C4-2B (cell line): ENCODE data around the gene NOL7.

Experiments
- H3K27ac ChIP-seq: fragments of 450-650 bp; 2 replicates; pipeline ENCODE4 v1.5.1; 2017
- ZFX ChIP-seq: fragments of 450-650 bp; IDR thresholded peaks from 2 replicates; pipeline ENCODE4 v1.6.1; 2017
- TF ChIP-seq, protein P1 (sequence below): fragments of 450-650 bp; conservative IDR thresholded peaks from 2 replicates; pipeline ENCODE4 v1.5.1; 2017; ENCODE audit warnings: mild to moderate bottlenecking

Gene NOL7

DNA sequence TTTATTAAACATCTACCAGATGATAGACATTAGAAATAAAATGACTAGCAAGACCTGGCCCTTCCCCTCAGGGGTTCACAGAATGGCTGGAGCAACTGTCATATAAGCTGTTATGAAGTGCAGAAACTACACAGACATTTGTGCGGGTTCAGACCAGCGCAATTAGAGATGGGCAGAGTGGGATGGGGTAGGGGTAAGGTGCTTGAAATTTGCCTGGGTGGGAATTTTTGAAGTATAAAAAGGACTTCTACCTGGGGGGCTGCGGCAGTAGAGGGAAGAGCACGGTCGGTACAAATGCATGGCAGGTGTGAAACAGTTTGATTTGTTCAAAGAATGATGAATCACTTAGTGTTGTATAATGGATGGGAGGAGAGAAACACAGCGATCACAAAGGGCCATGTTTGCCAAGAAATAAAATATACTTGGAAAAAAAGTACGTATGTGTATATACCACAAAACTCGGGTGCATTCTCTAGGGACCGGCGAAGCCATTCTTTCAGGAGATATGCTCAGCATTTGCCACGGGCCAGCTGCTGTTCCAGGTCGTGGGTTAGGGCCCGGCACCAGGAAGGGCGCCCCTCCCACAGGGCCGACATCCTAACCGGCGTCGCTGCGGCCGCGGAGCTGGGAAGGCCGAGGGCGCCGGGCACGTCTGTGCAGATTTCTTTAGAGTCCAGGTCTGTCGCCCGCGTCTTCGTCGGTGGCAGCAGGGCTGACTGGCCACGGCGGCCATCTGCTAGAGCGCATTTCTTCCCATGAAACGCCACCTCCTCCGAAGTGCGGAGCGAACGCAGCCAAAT is 809 bp upstream of the NOL7 start:
- peak overlapping the region; percentile 95 for H3K27ac ChIP-seq
- peak; percentile 91 for TF ChIP-seq ZFX
- TF ChIP-seq, protein P1, sequence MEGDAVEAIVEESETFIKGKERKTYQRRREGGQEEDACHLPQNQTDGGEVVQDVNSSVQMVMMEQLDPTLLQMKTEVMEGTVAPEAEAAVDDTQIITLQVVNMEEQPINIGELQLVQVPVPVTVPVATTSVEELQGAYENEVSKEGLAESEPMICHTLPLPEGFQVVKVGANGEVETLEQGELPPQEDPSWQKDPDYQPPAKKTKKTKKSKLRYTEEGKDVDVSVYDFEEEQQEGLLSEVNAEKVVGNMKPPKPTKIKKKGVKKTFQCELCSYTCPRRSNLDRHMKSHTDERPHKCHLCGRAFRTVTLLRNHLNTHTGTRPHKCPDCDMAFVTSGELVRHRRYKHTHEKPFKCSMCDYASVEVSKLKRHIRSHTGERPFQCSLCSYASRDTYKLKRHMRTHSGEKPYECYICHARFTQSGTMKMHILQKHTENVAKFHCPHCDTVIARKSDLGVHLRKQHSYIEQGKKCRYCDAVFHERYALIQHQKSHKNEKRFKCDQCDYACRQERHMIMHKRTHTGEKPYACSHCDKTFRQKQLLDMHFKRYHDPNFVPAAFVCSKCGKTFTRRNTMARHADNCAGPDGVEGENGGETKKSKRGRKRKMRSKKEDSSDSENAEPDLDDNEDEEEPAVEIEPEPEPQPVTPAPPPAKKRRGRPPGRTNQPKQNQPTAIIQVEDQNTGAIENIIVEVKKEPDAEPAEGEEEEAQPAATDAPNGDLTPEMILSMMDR, result no peak

DNA sequence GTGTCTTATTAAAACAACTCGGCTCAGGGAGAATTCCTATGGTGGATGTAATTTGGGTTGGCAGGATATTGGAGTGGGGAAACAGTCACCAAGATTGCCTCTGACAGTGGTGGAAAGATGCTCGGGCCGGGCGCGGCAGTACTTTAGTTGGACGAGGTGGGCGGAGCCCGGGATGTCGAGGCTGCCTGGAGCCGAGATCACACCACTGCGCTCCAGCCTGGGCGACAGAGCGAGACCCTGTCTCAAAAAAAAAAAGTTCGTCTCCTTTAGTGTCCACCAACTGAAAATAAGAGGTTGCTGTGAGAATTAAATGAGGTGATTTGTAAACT is 621 bp downstream of the NOL7 start:
- TF ChIP-seq, protein P1, result no peak
- no peak for TF ChIP-seq ZFX
- H3K27ac ChIP-seq, result peak overlapping the region; percentile 95

- no peak overlapping the region for H3K27ac ChIP-seq
- TF ChIP-seq ZFX, result no peak
- TF ChIP-seq, protein P1, result no peak
Measured at GRCh38 chr6:13617066-13617465, 1.9 kb downstream of the NOL7 start.

DNA sequence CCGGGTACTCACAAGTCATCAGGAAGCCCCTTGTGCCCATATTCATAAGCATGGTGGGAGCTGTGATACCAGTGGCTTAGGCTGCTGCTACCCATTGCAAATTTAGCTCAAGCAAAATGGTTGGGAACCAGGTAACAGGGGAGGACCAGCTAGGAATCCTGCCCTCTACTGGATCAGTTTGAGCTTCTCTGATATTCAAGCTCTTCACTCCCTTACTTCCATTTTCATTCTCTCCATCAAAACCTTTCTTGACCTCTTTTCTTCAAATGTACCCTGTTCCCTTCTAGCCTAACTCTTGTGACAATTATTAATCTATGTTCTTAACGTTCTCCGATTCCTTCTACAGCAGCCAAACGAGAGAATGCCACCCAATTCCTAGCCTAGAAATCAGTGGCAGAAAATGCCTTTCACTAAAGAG is 9.7 kb downstream of the NOL7 start:
- no peak overlapping the region for H3K27ac ChIP-seq
- TF ChIP-seq ZFX, result no peak
- TF ChIP-seq, protein P1, result peak; percentile 78

DNA sequence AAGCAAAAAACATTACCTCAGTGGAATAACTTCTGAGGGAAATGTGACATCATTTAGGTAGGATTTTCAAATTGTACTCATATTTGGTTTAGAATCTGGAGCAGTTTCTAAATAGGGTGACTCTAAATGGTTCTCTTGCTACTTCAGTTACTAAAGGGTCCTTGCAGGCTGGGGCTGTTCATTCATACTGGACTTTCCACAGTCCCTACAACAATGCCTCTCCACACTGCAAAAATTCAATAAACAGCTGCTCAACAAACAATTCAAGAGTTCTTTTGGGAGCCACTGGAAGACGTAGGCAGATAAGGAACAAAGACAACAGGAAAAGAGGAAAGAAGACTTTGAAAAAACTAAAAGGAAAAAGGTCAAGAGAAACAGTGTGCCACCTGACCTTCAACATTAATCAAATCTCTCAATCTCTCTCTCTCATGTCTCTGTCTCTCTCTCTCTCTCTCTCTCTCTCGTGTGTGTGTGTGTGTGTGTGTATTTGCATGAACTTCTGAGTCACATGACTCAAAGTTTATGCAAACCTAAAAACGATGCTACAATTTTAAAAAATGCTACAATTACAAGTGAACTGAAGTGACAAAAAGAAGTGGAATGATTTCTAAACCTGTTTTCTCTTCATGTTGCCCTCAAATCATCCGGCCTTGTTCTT is 14.5 kb downstream of the NOL7 start:
- no peak for TF ChIP-seq ZFX
- TF ChIP-seq, protein P1, result no peak
- no peak overlapping the region for H3K27ac ChIP-seq

GRCh38 chr6:13630499-13630898 is 15.4 kb downstream of the NOL7 start:
- no peak overlapping the region for H3K27ac ChIP-seq
- TF ChIP-seq, protein P1, result no peak
- TF ChIP-seq ZFX, result no peak

GRCh38 chr6:13633343-13633742 is 18.2 kb downstream of the NOL7 start:
- no peak overlapping the region for H3K27ac ChIP-seq
- TF ChIP-seq ZFX, result no peak
- TF ChIP-seq, protein P1, result no peak
